HFF-Myc (cell line): ENCODE measurements around the gene CTR9.

ENCODE experiments used
- DNase-seq: peaks from one replicate; pipeline ENCODE4 v3.0.0-alpha.2; 2011; ENCODE audit warnings: low read depth; ENCODE audit errors: extremely low read depth
- H3K4me3 ChIP-seq: replicated peaks from 2 replicates; pipeline ENCODE4 v1.5.1; 2011; ENCODE audit warnings: low read depth, mild to moderate bottlenecking, control low read depth, low read length
- TF ChIP-seq, protein P1 (sequence below): IDR thresholded peaks from 2 replicates; pipeline ENCODE4 v1.5.1; 2012; ENCODE audit warnings: mild to moderate bottlenecking, low read depth, low read length, control low read depth; ENCODE audit errors: missing control alignments

Gene CTR9

GRCh38 chr11:10800292-10800691 lies 49.2 kb downstream of the CTR9 start:
- TF ChIP-seq, protein P1, sequence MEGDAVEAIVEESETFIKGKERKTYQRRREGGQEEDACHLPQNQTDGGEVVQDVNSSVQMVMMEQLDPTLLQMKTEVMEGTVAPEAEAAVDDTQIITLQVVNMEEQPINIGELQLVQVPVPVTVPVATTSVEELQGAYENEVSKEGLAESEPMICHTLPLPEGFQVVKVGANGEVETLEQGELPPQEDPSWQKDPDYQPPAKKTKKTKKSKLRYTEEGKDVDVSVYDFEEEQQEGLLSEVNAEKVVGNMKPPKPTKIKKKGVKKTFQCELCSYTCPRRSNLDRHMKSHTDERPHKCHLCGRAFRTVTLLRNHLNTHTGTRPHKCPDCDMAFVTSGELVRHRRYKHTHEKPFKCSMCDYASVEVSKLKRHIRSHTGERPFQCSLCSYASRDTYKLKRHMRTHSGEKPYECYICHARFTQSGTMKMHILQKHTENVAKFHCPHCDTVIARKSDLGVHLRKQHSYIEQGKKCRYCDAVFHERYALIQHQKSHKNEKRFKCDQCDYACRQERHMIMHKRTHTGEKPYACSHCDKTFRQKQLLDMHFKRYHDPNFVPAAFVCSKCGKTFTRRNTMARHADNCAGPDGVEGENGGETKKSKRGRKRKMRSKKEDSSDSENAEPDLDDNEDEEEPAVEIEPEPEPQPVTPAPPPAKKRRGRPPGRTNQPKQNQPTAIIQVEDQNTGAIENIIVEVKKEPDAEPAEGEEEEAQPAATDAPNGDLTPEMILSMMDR = no peak
- no peak for DNase-seq
- H3K4me3 ChIP-seq = no peak overlapping the region

DNA sequence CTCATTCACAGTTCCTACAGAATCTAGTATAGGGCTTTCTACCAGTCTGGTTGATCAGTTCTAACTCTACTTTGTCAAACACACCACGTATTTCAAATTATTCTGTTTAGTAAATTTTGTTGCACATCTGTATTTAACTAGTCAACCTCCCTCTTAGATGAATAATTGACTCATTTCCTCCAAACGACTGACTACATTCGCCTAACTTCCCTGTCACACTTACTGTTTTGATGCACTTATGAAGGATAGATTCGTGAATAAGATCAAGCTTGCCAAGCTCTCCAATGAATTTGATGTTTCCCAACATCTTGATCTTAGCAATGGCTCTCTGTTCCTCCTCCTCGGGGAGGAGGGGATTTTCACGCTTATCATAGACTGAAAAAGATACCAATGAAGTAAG lies 52.6 kb downstream of the CTR9 start:
- TF ChIP-seq, protein P1 = no peak
- no peak for DNase-seq
- H3K4me3 ChIP-seq = no peak overlapping the region

DNA sequence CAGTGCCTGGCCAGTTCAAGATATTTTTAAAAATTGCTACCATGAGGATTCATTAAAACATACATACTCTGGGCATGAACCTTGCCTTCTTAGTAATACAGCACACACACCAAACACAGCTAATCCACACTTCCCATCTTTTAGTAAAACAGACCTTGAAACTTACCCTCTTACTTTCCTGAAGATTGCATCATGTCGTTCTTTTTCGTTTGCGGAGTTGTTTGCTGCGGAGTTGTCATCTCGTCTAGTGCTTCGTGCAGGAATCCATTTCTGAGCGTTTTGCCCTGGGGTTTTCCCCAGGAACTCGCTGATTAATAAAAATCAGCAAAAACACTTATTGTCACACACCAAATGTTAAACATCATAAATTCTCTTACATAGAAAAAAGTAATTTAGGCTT lies 54.7 kb downstream of the CTR9 start:
- H3K4me3 ChIP-seq = peak overlapping the region; percentile 95
- DNase-seq = no peak
- TF ChIP-seq, protein P1 = no peak

- peak overlapping the region; percentile 95 for H3K4me3 ChIP-seq
- TF ChIP-seq, protein P1 = no peak
- no peak for DNase-seq
Measured at GRCh38 chr11:10806206-10806605, 55.2 kb downstream of the CTR9 start.

GRCh38 chr11:10807493-10808234 lies 56.6 kb downstream of the CTR9 start:
- peak overlapping the region; percentile 95 for H3K4me3 ChIP-seq
- TF ChIP-seq, protein P1 = no peak
- DNase-seq = no peak

GRCh38 chr11:10808235-10808552 lies 57.1 kb downstream of the CTR9 start:
- DNase-seq = no peak
- H3K4me3 ChIP-seq = peak overlapping the region; percentile 95

More at GRCh38 chr11:10808235-10808552, 57.1 kb downstream of the CTR9 start:
- TF ChIP-seq, protein P1 = no peak
